HepG2 (cell line): ENCODE data around the gene ALDH3A1. TPM values are rescaled to one million over a fixed set of nuclear protein-coding genes. Genes with fewer than 3 reads are reported as not detected.
A peak's percentile ranks its signal among the peaks of the same experiment; 100 is the strongest.

Experiments
- AHR ChIP-seq: IDR thresholded peaks from 2 replicates; pipeline ENCODE4 v1.6.1; 2018; ENCODE audit warnings: missing genetic modification reagents, missing compliant biosample characterization
- CENPT ChIP-seq: sonication (generic); formaldehyde crosslinking; IDR thresholded peaks from 2 replicates; pipeline ENCODE4 v1.8.0; 2022; ENCODE audit warnings: low read depth, mild to moderate bottlenecking, moderate library complexity, missing genetic modification reagents
- DNMT3B ChIP-seq: conservative IDR thresholded peaks from 2 replicates; pipeline ENCODE4 v1.6.1; 2016; ENCODE audit warnings: missing biosample characterization, control low read depth
- FOXP4 ChIP-seq: sonication (generic); formaldehyde crosslinking; IDR thresholded peaks from 2 replicates; pipeline ENCODE4 v1.4.0; 2020; ENCODE audit warnings: missing genetic modification reagents
- HOXD1 ChIP-seq: sonication (generic); formaldehyde crosslinking; IDR thresholded peaks from 2 replicates; pipeline ENCODE4 v1.5.0; 2020; ENCODE audit warnings: missing genetic modification reagents
- JUNB ChIP-seq: sonication (generic); formaldehyde crosslinking; IDR thresholded peaks from 2 replicates; pipeline ENCODE4 v1.8.0; 2022; ENCODE audit warnings: missing genetic modification reagents, mild to moderate bottlenecking, borderline replicate concordance
- KDM2A ChIP-seq: sonication (generic); formaldehyde crosslinking; IDR thresholded peaks from 2 replicates; pipeline ENCODE4 v1.4.0; 2020; ENCODE audit warnings: low read depth, missing genetic modification reagents, borderline replicate concordance
- MTF2 ChIP-seq: sonication (generic); formaldehyde crosslinking; IDR thresholded peaks from 2 replicates; pipeline ENCODE4 v1.5.0; 2020; ENCODE audit warnings: missing genetic modification reagents, borderline replicate concordance
- NCOA1 ChIP-seq: sonication (generic); formaldehyde crosslinking; IDR thresholded peaks from 2 replicates; pipeline ENCODE4 v1.9.0; 2021; ENCODE audit warnings: missing genetic modification reagents
- PAWR ChIP-seq: sonication (generic); formaldehyde crosslinking; IDR thresholded peaks from 2 replicates; pipeline ENCODE4 v1.4.0; 2020; ENCODE audit warnings: missing genetic modification reagents, mild to moderate bottlenecking, borderline replicate concordance
- PHF5A ChIP-seq: IDR thresholded peaks from one replicate; pipeline ENCODE4 v1.6.1; 2018; ENCODE audit warnings: low read depth, missing genetic modification reagents; ENCODE audit not compliant: unreplicated experiment
- POLR2AphosphoS5 ChIP-seq: IDR thresholded peaks from 2 replicates; pipeline ENCODE4 v1.6.1; 2012; ENCODE audit warnings: low read depth, low read length
- RARA ChIP-seq: IDR thresholded peaks from 2 replicates; pipeline ENCODE4 v1.6.1; 2016; ENCODE audit warnings: missing genetic modification reagents, missing compliant biosample characterization
- RXRB ChIP-seq: IDR thresholded peaks from 2 replicates; pipeline ENCODE4 v1.6.1; 2016; ENCODE audit warnings: borderline replicate concordance, missing genetic modification reagents, missing compliant biosample characterization
- SP5 ChIP-seq: IDR thresholded peaks from 2 replicates; pipeline ENCODE4 v1.6.1; 2016; ENCODE audit warnings: low read depth, borderline replicate concordance
- TARDBP ChIP-seq: sonication (generic); formaldehyde crosslinking; IDR thresholded peaks from 2 replicates; pipeline ENCODE4 v1.8.0; 2022; ENCODE audit warnings: mild to moderate bottlenecking, missing genetic modification reagents
- TCF7L2 ChIP-seq: IDR thresholded peaks from 2 replicates; pipeline ENCODE4 v1.6.1; 2011; ENCODE audit warnings: mild to moderate bottlenecking, low read depth, low read length, moderate library complexity
- TOE1 ChIP-seq: sonication (generic); formaldehyde crosslinking; IDR thresholded peaks from 2 replicates; pipeline ENCODE4 v1.4.0; 2020; ENCODE audit warnings: mild to moderate bottlenecking, missing genetic modification reagents
- U2AF1 ChIP-seq: fragments of 200-400 bp; formaldehyde crosslinking; optimal IDR thresholded peaks from 2 replicates; pipeline ENCODE3; 2017; ENCODE audit warnings: mild to moderate bottlenecking, low read depth, low read length
- UBTF ChIP-seq: sonication (generic); formaldehyde crosslinking; IDR thresholded peaks from 2 replicates; pipeline ENCODE4 v1.4.0; 2020; ENCODE audit warnings: mild to moderate bottlenecking, missing genetic modification reagents
- ZC3H4 ChIP-seq: sonication (generic); formaldehyde crosslinking; IDR thresholded peaks from 2 replicates; pipeline ENCODE4 v1.4.0; 2020; ENCODE audit warnings: missing genetic modification reagents, borderline replicate concordance
- ZFP82 ChIP-seq: sonication (generic); formaldehyde crosslinking; IDR thresholded peaks from 2 replicates; pipeline ENCODE4 v1.5.1; 2020; ENCODE audit warnings: mild to moderate bottlenecking, missing genetic modification reagents, borderline replicate concordance
- ZNF17 ChIP-seq: sonication (generic); formaldehyde crosslinking; IDR thresholded peaks from 2 replicates; pipeline ENCODE4 v1.5.0; 2020; ENCODE audit warnings: mild to moderate bottlenecking, missing genetic modification reagents
- ZNF232 ChIP-seq: sonication (generic); formaldehyde crosslinking; IDR thresholded peaks from 2 replicates; pipeline ENCODE4 v1.4.0; 2020; ENCODE audit warnings: missing genetic modification reagents, borderline replicate concordance
- ZNF281 ChIP-seq: sonication (generic); formaldehyde crosslinking; IDR thresholded peaks from 2 replicates; pipeline ENCODE4 v1.4.0; 2020; ENCODE audit warnings: missing genetic modification reagents, borderline replicate concordance
- ZNF605 ChIP-seq: sonication (generic); formaldehyde crosslinking; IDR thresholded peaks from 2 replicates; pipeline ENCODE4 v1.8.0; 2022; ENCODE audit warnings: mild to moderate bottlenecking, missing genetic modification reagents
- ZSCAN12 ChIP-seq: sonication (generic); formaldehyde crosslinking; IDR thresholded peaks from 2 replicates; pipeline ENCODE4 v1.9.0; 2021; ENCODE audit warnings: mild to moderate bottlenecking, missing genetic modification reagents
- polyA plus RNA-seq, 8 experiments: library from polyadenylated mRNA; depleted of rRNA in 3 of 8; stranded (reverse) in 7 of 8; unstranded in 1 of 8; fragments of >200 nt; fragmentation: Illumina TruSeq in 4 of 8; extraction: Trizol in 4 of 8; gene quantifications; 2 replicates each; pipeline versions ENCODE4 v1.2.1 to v1.2.3, GENCODE V29; 2011 to 2016; ENCODE audit warnings: low read depth in 4 of 8, missing spikeins in 1 of 8, mixed read lengths in 1 of 8; ENCODE audit not compliant: insufficient read depth in 1 of 8
- total RNA-seq, 5 experiments: library from RNA; depleted of rRNA; stranded (reverse); fragments of >200 nt; fragmentation: Illumina TruSeq; extraction: Trizol; gene quantifications; 2 replicates each; pipeline ENCODE4 v1.2.3, GENCODE V29; 2016; ENCODE audit warnings: low read depth in 1 of 5

Gene ALDH3A1
- total and polyA plus RNA-seq, 2 of the 13 experiments (the other 11 are each of a cell fraction or from before 2014, with no cell fraction given), result 0.07 to 0.62 TPM

- TF ChIP-seq TCF7L2 (no peak), ZNF605 (CRISPR knock-in tag) (no peak), HOXD1 (CRISPR knock-in tag) (no peak), POLR2AphosphoS5 (no peak), U2AF1 (no peak), ZC3H4 (CRISPR knock-in tag) (no peak), ZNF232 (CRISPR knock-in tag) (0 out of 2 replicates have a peak, but pooled peaks have one; percentile 26), ZSCAN12 (CRISPR knock-in tag) (no peak), KDM2A (peak; percentile 54; the same call in 1 of the 2 replicates), RARA (CRISPR knock-in tag) (no peak), AHR (CRISPR knock-in tag) (no peak), ZFP82 (no peak), CENPT (CRISPR knock-in tag) (no peak), PAWR (CRISPR knock-in tag) (no peak), UBTF (CRISPR knock-in tag) (peak; percentile 32; the same call in 1 of the 2 replicates), NCOA1 (no peak), JUNB (CRISPR knock-in tag) (no peak), FOXP4 (CRISPR knock-in tag) (no peak), ZNF17 (CRISPR knock-in tag) (no peak), MTF2 (CRISPR knock-in tag) (no peak), DNMT3B (CRISPR knock-in tag) (no peak), SP5 (CRISPR knock-in tag) (no peak), TARDBP (CRISPR knock-in tag) (no peak), ZNF281 (CRISPR knock-in tag) (no peak), PHF5A (CRISPR knock-in tag) (no peak), RXRB (no peak), TOE1 (CRISPR knock-in tag) (no peak)
Observed at GRCh38 chr17:19762515-19762961, 14.4 kb upstream of the ALDH3A1 start (continued).
